Thyroid gland (tissue), 4 donors: ENCODE results near the gene COL5A2.

Source experiments
- CTCF ChIP-seq, 6 experiments: fragments of 200-600 bp in 3 of 6; fragments of 450-650 bp in 3 of 6; sonication (generic) in 3 of 6; IDR thresholded peaks; one replicate each; pipeline ENCODE4 v1.5.1; 2016 to 2019; ENCODE audit warnings: antibody characterized with exemption in 6 of 6, mild to moderate bottlenecking in 2 of 6, inconsistent platforms in 1 of 6, moderate library complexity in 1 of 6
- POLR2A ChIP-seq, 2 donors: fragments of 450-650 bp; IDR thresholded peaks; one replicate each; pipeline ENCODE4 v1.6.1; 2017; ENCODE audit warnings: antibody characterized with exemption in 2 of 2, mild to moderate bottlenecking in 2 of 2, moderate library complexity in 1 of 2

GRCh38 chr2:189086710-189087109 is 92.9 kb downstream of the COL5A2 start:
- TF ChIP-seq CTCF (IDR thresholded peaks at IDR 0.05) = no peak
- no peak for TF ChIP-seq POLR2A (IDR thresholded peaks at IDR 0.05)
